ENCODE data around the gene ITM2B. TPM values are rescaled to one million over a fixed set of nuclear protein-coding genes. Genes with fewer than 3 reads are reported as not detected.

The ITM2B gene
- total and polyA plus RNA-seq, 2 donors from 2014 or later, result 1,431 to 2,443 TPM

GRCh38 chr13:48317511-48318376 is 84.7 kb downstream of the ITM2B start:
- intact Hi-C loops (cut with DNase I), result no loop called here
- Histone ChIP-seq H3K9ac (ENCODE audit: low read length in 3 of 3) (no peak overlapping the region), H3K36me3 (ENCODE audit: control insufficient read depth in 2 of 3, insufficient read depth in 3 of 3, low read length in 3 of 3) (no peaks in the 10 kb centered on the region), H3K4me1 (ENCODE audit: control insufficient read depth in 2 of 3, insufficient read depth in 2 of 3, low read depth in 1 of 3, low read length in 3 of 3) (no peaks in the 10 kb centered on the region), H3K4me3 (ENCODE audit: low read length in 3 of 3) (peak overlapping the region in 2 of 3 donors; percentile 31 to 32), H3K27ac (ENCODE audit: low read depth in 2 of 2, low read length in 2 of 2) (no peak overlapping the region), H3K9me3 (ENCODE audit: control insufficient read depth in 2 of 3, insufficient read depth in 1 of 3, low read length in 3 of 3) (peaks cover 0 to 4% (median 0%) of the 10 kb centered on the region in 3 donors), H3K27me3 (ENCODE audit: control insufficient read depth, insufficient read depth, low read length) (no peaks in the 10 kb centered on the region)
- TF ChIP-seq, protein P1, sequence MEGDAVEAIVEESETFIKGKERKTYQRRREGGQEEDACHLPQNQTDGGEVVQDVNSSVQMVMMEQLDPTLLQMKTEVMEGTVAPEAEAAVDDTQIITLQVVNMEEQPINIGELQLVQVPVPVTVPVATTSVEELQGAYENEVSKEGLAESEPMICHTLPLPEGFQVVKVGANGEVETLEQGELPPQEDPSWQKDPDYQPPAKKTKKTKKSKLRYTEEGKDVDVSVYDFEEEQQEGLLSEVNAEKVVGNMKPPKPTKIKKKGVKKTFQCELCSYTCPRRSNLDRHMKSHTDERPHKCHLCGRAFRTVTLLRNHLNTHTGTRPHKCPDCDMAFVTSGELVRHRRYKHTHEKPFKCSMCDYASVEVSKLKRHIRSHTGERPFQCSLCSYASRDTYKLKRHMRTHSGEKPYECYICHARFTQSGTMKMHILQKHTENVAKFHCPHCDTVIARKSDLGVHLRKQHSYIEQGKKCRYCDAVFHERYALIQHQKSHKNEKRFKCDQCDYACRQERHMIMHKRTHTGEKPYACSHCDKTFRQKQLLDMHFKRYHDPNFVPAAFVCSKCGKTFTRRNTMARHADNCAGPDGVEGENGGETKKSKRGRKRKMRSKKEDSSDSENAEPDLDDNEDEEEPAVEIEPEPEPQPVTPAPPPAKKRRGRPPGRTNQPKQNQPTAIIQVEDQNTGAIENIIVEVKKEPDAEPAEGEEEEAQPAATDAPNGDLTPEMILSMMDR (IDR thresholded peaks at IDR 0.05; ENCODE audit: borderline replicate concordance, extremely low read depth, insufficient read depth), result no peak
- DNase-seq, result peak; percentile 30 to 65 (median 50)
- no peak for FAIRE-seq

- Histone ChIP-seq H3K9me3 (ENCODE audit: control insufficient read depth in 2 of 3, insufficient read depth in 1 of 3, low read length in 3 of 3) (peaks cover 0 to 4% (median 0%) of the 10 kb centered on the region in 3 donors), H3K4me1 (ENCODE audit: control insufficient read depth in 2 of 3, insufficient read depth in 2 of 3, low read depth in 1 of 3, low read length in 3 of 3) (no peaks in the 10 kb centered on the region), H3K4me3 (ENCODE audit: low read length in 3 of 3) (peak overlapping the region in 2 of 3 donors; percentile 31 to 32), H3K27me3 (ENCODE audit: control insufficient read depth, insufficient read depth, low read length) (no peaks in the 10 kb centered on the region), H3K27ac (ENCODE audit: low read depth in 2 of 2, low read length in 2 of 2) (no peak overlapping the region), H3K9ac (ENCODE audit: low read length in 3 of 3) (no peak overlapping the region), H3K36me3 (ENCODE audit: control insufficient read depth in 2 of 3, insufficient read depth in 3 of 3, low read length in 3 of 3) (no peaks in the 10 kb centered on the region)
- DNase-seq, result peak; percentile 15 to 74 (median 44)
- no peak for FAIRE-seq
- intact Hi-C loops (cut with DNase I), result no loop called here
- TF ChIP-seq, protein P1 (IDR thresholded peaks at IDR 0.05; ENCODE audit: borderline replicate concordance, extremely low read depth, insufficient read depth), result no peak
These were observed 85.4 kb downstream of the ITM2B start for GRCh38 chr13:48318377-48318811.

DNA sequence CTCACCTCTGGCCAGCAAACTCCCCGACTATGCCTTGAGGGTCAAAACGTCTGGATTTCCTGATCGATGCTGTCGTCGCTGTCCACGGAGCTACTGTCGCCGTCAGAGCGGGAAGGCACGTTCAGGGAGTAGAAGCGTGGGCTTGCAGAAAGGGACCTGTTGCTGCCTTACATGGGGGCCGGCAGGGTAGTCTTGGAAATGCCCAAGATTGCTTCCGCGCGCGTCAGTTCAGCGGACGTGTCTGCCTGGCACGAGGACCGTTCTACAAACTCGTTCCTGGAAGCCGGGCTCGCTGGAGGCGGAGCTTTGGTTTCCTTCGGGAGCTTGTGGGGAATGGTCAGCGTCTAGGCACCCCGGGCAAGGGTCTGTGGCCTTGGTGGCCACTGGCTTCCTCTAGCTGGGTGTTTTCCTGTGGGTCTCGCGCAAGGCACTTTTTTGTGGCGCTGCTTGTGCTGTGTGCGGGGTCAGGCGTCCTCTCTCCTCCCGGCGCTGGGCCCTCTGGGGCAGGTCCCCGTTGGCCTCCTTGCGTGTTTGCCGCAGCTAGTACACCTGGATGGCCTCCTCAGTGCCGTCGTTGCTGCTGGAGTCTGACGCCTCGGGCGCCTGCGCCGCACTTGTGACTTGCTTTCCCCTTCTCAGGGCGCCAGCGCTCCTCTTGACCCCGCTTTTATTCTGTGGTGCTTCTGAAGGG is 86.0 kb downstream of the ITM2B start:
- peak overlapping the region in 1 of 3 donors; percentile 32 for H3K4me3 ChIP-seq (ENCODE audit: low read length in 3 of 3)
- peaks cover 0 to 4% (median 0%) of the 10 kb centered on the region in 3 donors for H3K9me3 ChIP-seq (ENCODE audit: control insufficient read depth in 2 of 3, insufficient read depth in 1 of 3, low read length in 3 of 3)
- no peaks in the 10 kb centered on the region for H3K27me3 ChIP-seq (ENCODE audit: control insufficient read depth, insufficient read depth, low read length)
- intact Hi-C loops (cut with DNase I), result no loop called here
- H3K4me1 ChIP-seq (ENCODE audit: control insufficient read depth in 2 of 3, insufficient read depth in 2 of 3, low read depth in 1 of 3, low read length in 3 of 3), result no peaks in the 10 kb centered on the region
- peak; percentile 44 to 73 (median 63) for DNase-seq
- no peaks in the 10 kb centered on the region for H3K36me3 ChIP-seq (ENCODE audit: control insufficient read depth in 2 of 3, insufficient read depth in 3 of 3, low read length in 3 of 3)
- no peak overlapping the region for H3K27ac ChIP-seq (ENCODE audit: low read depth in 2 of 2, low read length in 2 of 2)
- no peak overlapping the region for H3K9ac ChIP-seq (ENCODE audit: low read length in 3 of 3)
- no peak for FAIRE-seq
- TF ChIP-seq, protein P1 (IDR thresholded peaks at IDR 0.05; ENCODE audit: borderline replicate concordance, extremely low read depth, insufficient read depth), result no peak

Other genes starting within 250 kb of the ITM2B start
- 50.7 TPM for gene SUCLA2, start 231.9 kb upstream of the ITM2B start, total RNA-seq
- 70.4 TPM for gene SUCLA2, start 231.9 kb upstream of the ITM2B start, polyA plus RNA-seq (ENCODE audit: insufficient read depth, low read depth, low replicate concordance)
- 11.9 TPM for gene NUDT15, start 195.5 kb upstream of the ITM2B start, total RNA-seq
- gene NUDT15, start 195.5 kb upstream of the ITM2B start, polyA plus RNA-seq (ENCODE audit: insufficient read depth, low read depth, low replicate concordance), result 19.7 TPM
- gene MED4, start 138.1 kb upstream of the ITM2B start, total RNA-seq, result 50.8 TPM
- gene MED4, start 138.1 kb upstream of the ITM2B start, polyA plus RNA-seq (ENCODE audit: insufficient read depth, low read depth, low replicate concordance), result 54.3 TPM
- gene RB1, start 70.5 kb downstream of the ITM2B start, total RNA-seq, result 46.5 TPM
- 12.3 TPM for gene RB1, start 70.5 kb downstream of the ITM2B start, polyA plus RNA-seq (ENCODE audit: insufficient read depth, low read depth, low replicate concordance)
- 45.1 TPM for gene LPAR6, start 179.9 kb downstream of the ITM2B start, total RNA-seq
- gene LPAR6, start 179.9 kb downstream of the ITM2B start, polyA plus RNA-seq (ENCODE audit: insufficient read depth, low read depth, low replicate concordance), result 29.3 TPM